SK-N-SH (cell line): ENCODE data around the gene SLC12A4. TPM values are rescaled to one million over a fixed set of nuclear protein-coding genes. Genes with fewer than 3 reads are reported as not detected.
"Not testable (repeated sequence)": the region's sequence is repeated elsewhere in the genome, so short reads cannot be mapped to it uniquely, and the experiment has no call there.

Experiments
- CTCF ChIA-PET: fragments of 300-600, 350-600 bp; formaldehyde crosslinking; extraction: SDS; loops from one replicate; lab custom pipeline; 2021; lab: Yijun Ruan, JAX
- POLR2A ChIA-PET: fragments of 350-600 bp; sonication (Branson Sonifier 250); formaldehyde crosslinking; extraction: SDS; loops from one replicate; lab custom pipeline; 2020; ENCODE audit warnings: antibody characterized with exemption, inconsistent platforms; lab: Yijun Ruan, JAX
- DNase-seq: peaks from one replicate; pipeline ENCODE4 v3.0.0; 2012
- H2AFZ ChIP-seq: fragments of 200-600 bp; sonication (generic); 2 replicates; pipeline ENCODE4 v1.8.1; 2016; ENCODE audit warnings: antibody characterized with exemption, mild to moderate bottlenecking, low read depth
- H3F3A ChIP-seq: fragments of 200-600 bp; sonication (generic); replicated peaks from 2 replicates; pipeline ENCODE3; 2016; ENCODE audit warnings: antibody characterized with exemption, mild to moderate bottlenecking; ENCODE audit not compliant: insufficient read depth
- H3K27ac ChIP-seq, 2 experiments: fragments of 200-500 bp in 1 of 2; fragments of 200-600 bp in 1 of 2; sonication (Bioruptor generic) in 1 of 2; sonication (generic), shearing (Covaris generic) in 1 of 2; 2 replicates each; pipeline versions ENCODE4 v1.5.1 to v1.6.1; 2014 to 2016; ENCODE audit warnings: low read depth in 2 of 2, inconsistent platforms in 1 of 2, low read length in 1 of 2, mild to moderate bottlenecking in 1 of 2, mixed read lengths in 1 of 2
- H3K27me3 ChIP-seq: fragments of 200-600 bp; sonication (generic), shearing (Covaris generic); 2 replicates; pipeline ENCODE4 v1.6.1; 2016; ENCODE audit warnings: mixed run types; ENCODE audit not compliant: insufficient read depth
- H3K36me3 ChIP-seq, 2 experiments: fragments of 200-500 bp in 1 of 2; fragments of 200-600 bp in 1 of 2; sonication (Bioruptor generic) in 1 of 2; sonication (generic) in 1 of 2; replicated peaks in 1 of 2; 2 replicates each; pipeline versions ENCODE3 to v1.5.1; 2014 to 2016; ENCODE audit warnings: low read length in 1 of 2, mild to moderate bottlenecking in 1 of 2; ENCODE audit not compliant: insufficient read depth in 2 of 2, control insufficient read depth in 1 of 2
- H3K4me1 ChIP-seq, 2 experiments: fragments of 200-500 bp in 1 of 2; fragments of 200-600 bp in 1 of 2; sonication (Bioruptor generic) in 1 of 2; sonication (generic), shearing (Covaris generic) in 1 of 2; 2 replicates each; pipeline versions ENCODE4 v1.5.1 to v1.6.1; 2014 to 2016; ENCODE audit warnings: low read depth in 1 of 2, low read length in 1 of 2, mixed run types in 1 of 2; ENCODE audit not compliant: insufficient read depth in 2 of 2, control insufficient read depth in 1 of 2
- H3K4me2 ChIP-seq: fragments of 200-600 bp; sonication (generic), shearing (Covaris generic); 2 replicates; pipeline ENCODE4 v1.6.1; 2017; ENCODE audit warnings: mixed run types
- H3K4me3 ChIP-seq, 2 experiments: fragments of 200-500 bp in 1 of 2; fragments of 200-600 bp in 1 of 2; sonication (Bioruptor generic) in 1 of 2; sonication (generic), shearing (Covaris generic) in 1 of 2; 2 replicates each; pipeline versions ENCODE4 v1.5.1 to v1.8.1; 2014 to 2016; ENCODE audit warnings: low read depth in 2 of 2, inconsistent platforms in 1 of 2, low read length in 1 of 2, mild to moderate bottlenecking in 1 of 2, mixed read lengths in 1 of 2, moderate library complexity in 1 of 2
- H3K79me2 ChIP-seq: fragments of 200-600 bp; sonication (generic); 2 replicates; pipeline ENCODE4 v1.8.1; 2017; ENCODE audit warnings: mild to moderate bottlenecking; ENCODE audit not compliant: insufficient read depth
- H3K9ac ChIP-seq: fragments of 200-600 bp; sonication (generic); 2 replicates; pipeline ENCODE4 v1.6.1; 2017; ENCODE audit warnings: mixed run types
- H3K9me2 ChIP-seq: fragments of 200-600 bp; sonication (generic); 2 replicates; pipeline ENCODE4 v1.6.1; 2017; ENCODE audit warnings: mixed run types
- H3K9me3 ChIP-seq: fragments of 200-600 bp; sonication (generic); 2 replicates; pipeline ENCODE4 v1.6.1; 2017; ENCODE audit warnings: mixed run types, mild to moderate bottlenecking, moderate library complexity
- H4K20me1 ChIP-seq: fragments of 200-600 bp; sonication (generic); 2 replicates; pipeline ENCODE4 v1.6.1; 2017; ENCODE audit warnings: mild to moderate bottlenecking, mixed run types; ENCODE audit not compliant: insufficient read depth
- ELF1 ChIP-seq: IDR thresholded peaks from 2 replicates; pipeline ENCODE4 v1.4.0; 2012
- EP300 ChIP-seq, 2 experiments: IDR thresholded peaks; 2 replicates each; pipeline versions ENCODE4 v1.4.0 to v1.6.1; 2012; ENCODE audit warnings: borderline replicate concordance in 1 of 2, low read depth in 1 of 2, low read length in 1 of 2
- FOXM1 ChIP-seq: IDR thresholded peaks from 2 replicates; pipeline ENCODE4 v1.4.0; 2012; ENCODE audit warnings: low read depth, mild to moderate bottlenecking
- GABPA ChIP-seq: IDR thresholded peaks from 2 replicates; pipeline ENCODE4 v1.4.0; 2012; ENCODE audit warnings: low read depth, mild to moderate bottlenecking
- MAX ChIP-seq: IDR thresholded peaks from 2 replicates; pipeline ENCODE4 v1.4.0; 2012; ENCODE audit warnings: low read depth
- NRF1 ChIP-seq: IDR thresholded peaks from 2 replicates; pipeline ENCODE4 v1.6.1; 2012; ENCODE audit warnings: low read depth, mild to moderate bottlenecking, low read length
- RAD21 ChIP-seq: IDR thresholded peaks from 2 replicates; pipeline ENCODE4 v1.6.1; 2012; ENCODE audit warnings: mild to moderate bottlenecking, low read length
- RCOR1 ChIP-seq: fragments of 150-350 bp; IDR thresholded peaks from 2 replicates; pipeline ENCODE4 v1.6.1; 2017; ENCODE audit warnings: antibody characterized with exemption, low read length
- TEAD4 ChIP-seq: IDR thresholded peaks from 2 replicates; pipeline ENCODE4 v1.4.0; 2012; ENCODE audit warnings: mild to moderate bottlenecking, borderline replicate concordance; ENCODE audit not compliant: insufficient read depth
- USF2 ChIP-seq: fragments of 150-350 bp; IDR thresholded peaks from 2 replicates; pipeline ENCODE4 v1.6.1; 2017; ENCODE audit warnings: antibody characterized with exemption, low read length, low read depth, borderline replicate concordance
- ZBTB33 ChIP-seq: IDR thresholded peaks from 2 replicates; pipeline ENCODE4 v1.4.0; 2012; ENCODE audit warnings: low read depth, borderline replicate concordance
- WGBS: methylation state at CpG from one replicate; pipeline ENCODE4 v1.1.6; 2017; ENCODE audit warnings: low lambda C conversion rate; 5-methylcytosine and 5-hydroxymethylcytosine counted together
- polyA plus RNA-seq, 3 experiments: library from polyadenylated mRNA; depleted of rRNA; stranded (reverse); fragments of >200 nt; gene quantifications; 2 replicates each; pipeline ENCODE4 v1.2.3, GENCODE V29; 2012

Gene SLC12A4
- polyA plus RNA-seq, 1 of the 3 experiments (the other 2 are of a cell fraction) = 75.8 TPM

- ChIA-PET CTCF (interaction anchor here (0.8 to 1.2 kb wide), 2 partner anchors 25 kb away, joined by 3 to 6 read pairs; no protein-coding TSS in a partner anchor), POLR2A (no interaction called here)
- 57% methylated on average over 5 of the region's 5 CpGs for WGBS
- no peak within 1 kb of the TSS for H3K4me2 ChIP-seq
- H3K9me2 ChIP-seq = no peaks in the 10 kb centered on the region
- no peaks in the 10 kb centered on the region for H3K9me3 ChIP-seq
- no peak for TF ChIP-seq NRF1
- TF ChIP-seq RAD21 = no peak
- TF ChIP-seq TEAD4 = no peak
- no peak for TF ChIP-seq USF2
- TF ChIP-seq FOXM1 = no peak
- TF ChIP-seq GABPA = no peak
- TF ChIP-seq, all 33 proteins: peak for 0
- H3K27me3 ChIP-seq = no peaks in the 10 kb centered on the region
- H3K79me2 ChIP-seq = no peaks in the 10 kb centered on the region
- no peak within 1 kb of the TSS for H3K9ac ChIP-seq
- H3F3A ChIP-seq = no peaks in the 10 kb centered on the region
- no peak within 1 kb of the TSS for H2AFZ ChIP-seq
- H3K36me3 ChIP-seq = no peaks in the 10 kb centered on the region
- no peak for DNase-seq
- no peaks in the 10 kb centered on the region for H3K4me1 ChIP-seq
- H3K27ac ChIP-seq = no peak within 1 kb of the TSS
- no peaks in the 10 kb centered on the region for H4K20me1 ChIP-seq
- no peak within 1 kb of the TSS for H3K4me3 ChIP-seq
Observed at GRCh38 chr16:68015681-68016080, 47.2 kb upstream of the SLC12A4 start, which contains the start of gene DPEP2NB. TSS of gene DPEP2NB (minus strand) at chr16:68015911. CDS start at chr16:68015770, 141 bp downstream.

GRCh38 chr16:68013440-68013839, 45.0 kb upstream of the SLC12A4 start:
- Histone ChIP-seq H3K9ac (no peak overlapping the region), H3K27ac (no peak overlapping the region), H2AFZ (no peak overlapping the region), H3K36me3 (no peaks in the 10 kb centered on the region), H3K79me2 (no peaks in the 10 kb centered on the region), H3K9me3 (no peaks in the 10 kb centered on the region), H3F3A (no peaks in the 10 kb centered on the region), H3K27me3 (no peaks in the 10 kb centered on the region), H3K9me2 (no peaks in the 10 kb centered on the region), H3K4me3 (no peak overlapping the region), H4K20me1 (no peaks in the 10 kb centered on the region), H3K4me1 (no peaks in the 10 kb centered on the region), H3K4me2 (no peak overlapping the region)
- POLR2A ChIA-PET = interaction anchor here (0.6 kb wide), 1 partner anchor 57 kb away, joined by 7 read pairs; no protein-coding TSS in a partner anchor
- TF ChIP-seq ZBTB33 (no peak), EP300 (IDR thresholded peaks at IDR 0.05; ENCODE audit: borderline replicate concordance in 1 of 2, low read depth in 1 of 2, low read length in 1 of 2) (no peak), MAX (no peak), ELF1 (no peak), USF2 (no peak), GABPA (no peak), RCOR1 (no peak)
- DNase-seq = no peak
- WGBS = 33% methylated on average over 1 of the region's 1 CpG
- CTCF ChIA-PET = interaction anchor here (0.9 to 1.3 kb wide), 2 partner anchors 197 to 215 kb away, joined by 3 to 4 read pairs; no protein-coding TSS in a partner anchor

- 38% methylated on average over 4 of the region's 4 CpGs for WGBS
Observed at GRCh38 chr16:68009872-68010271, 41.4 kb upstream of the SLC12A4 start.

More at GRCh38 chr16:68009872-68010271, 41.4 kb upstream of the SLC12A4 start:
- H2AFZ ChIP-seq, H3K9me2 ChIP-seq, H3K27ac ChIP-seq, H3K4me2 ChIP-seq, DNase-seq, H3K9me3 ChIP-seq, H3F3A ChIP-seq, H3K4me1 ChIP-seq, H3K36me3 ChIP-seq, H3K27me3 ChIP-seq, POLR2A ChIA-PET, H3K4me3 ChIP-seq, H3K79me2 ChIP-seq, H4K20me1 ChIP-seq, H3K9ac ChIP-seq: not testable (repeated sequence)
- CTCF ChIA-PET = interaction anchor here (0.7 to 1.0 kb wide), 2 partner anchors 17 to 30 kb away, joined by 3 read pairs; no protein-coding TSS in a partner anchor
